Thoracic aorta (tissue), 2 donors: Measurements from ENCODE around the gene CCDC71L. TPM values are rescaled to one million over a fixed set of nuclear protein-coding genes. Genes with fewer than 3 reads are reported as not detected.

Experiments
- ATAC-seq: fragments of 150-250 bp; one replicate; pipeline ENCODE4 v1.8.0; 2017; ENCODE audit warnings: low read depth; ENCODE audit not compliant: insufficient number of reproducible peaks, low FRiP score
- DNase-seq: peaks from one replicate; pipeline ENCODE4 v3.0.0-alpha.2; 2020; ENCODE audit warnings: low spot score
- H3K27ac ChIP-seq, 2 donors: fragments of 200-600 bp; sonication (generic); 1 replicate in 1 of 2; 2 replicates in 1 of 2; pipeline ENCODE4 v1.5.1; 2016; ENCODE audit warnings: mild to moderate bottlenecking in 2 of 2, moderate library complexity in 2 of 2
- H3K27me3 ChIP-seq: fragments of 200-600 bp; sonication (generic); replicated peaks from 2 replicates; pipeline ENCODE4 v1.6.0; 2016; ENCODE audit warnings: mild to moderate bottlenecking; ENCODE audit not compliant: insufficient read depth
- H3K36me3 ChIP-seq: fragments of 200-600 bp; sonication (generic); one replicate; pipeline ENCODE4 v1.5.1; 2016
- H3K4me1 ChIP-seq, 2 donors: fragments of 200-600 bp; sonication (generic); 1 replicate in 1 of 2; 2 replicates in 1 of 2; pipeline versions ENCODE4 v1.5.1 to v1.6.0; 2016; ENCODE audit warnings: low read depth in 2 of 2, mild to moderate bottlenecking in 1 of 2; ENCODE audit not compliant: control insufficient read depth in 1 of 2
- H3K4me3 ChIP-seq: fragments of 200-600 bp; sonication (generic); 2 replicates; pipeline ENCODE4 v1.5.1; 2016; ENCODE audit warnings: mild to moderate bottlenecking
- H3K9me3 ChIP-seq: fragments of 200-600 bp; sonication (generic); 2 replicates; pipeline ENCODE4 v1.5.1; 2016
- CTCF ChIP-seq: fragments of 200-600 bp; sonication (generic); IDR thresholded peaks from one replicate; pipeline ENCODE4 v1.5.1; 2019; ENCODE audit warnings: antibody characterized with exemption
- total RNA-seq, 2 donors: library from RNA; depleted of rRNA; stranded (reverse); fragments of >200 nt; gene quantifications; one replicate each; pipeline versions ENCODE4 v1.1.0 to v1.2.3, GENCODE V29; 2016

Gene CCDC71L
- total RNA-seq, 2 donors from 2014 or later: 57.9 to 101 TPM

DNA sequence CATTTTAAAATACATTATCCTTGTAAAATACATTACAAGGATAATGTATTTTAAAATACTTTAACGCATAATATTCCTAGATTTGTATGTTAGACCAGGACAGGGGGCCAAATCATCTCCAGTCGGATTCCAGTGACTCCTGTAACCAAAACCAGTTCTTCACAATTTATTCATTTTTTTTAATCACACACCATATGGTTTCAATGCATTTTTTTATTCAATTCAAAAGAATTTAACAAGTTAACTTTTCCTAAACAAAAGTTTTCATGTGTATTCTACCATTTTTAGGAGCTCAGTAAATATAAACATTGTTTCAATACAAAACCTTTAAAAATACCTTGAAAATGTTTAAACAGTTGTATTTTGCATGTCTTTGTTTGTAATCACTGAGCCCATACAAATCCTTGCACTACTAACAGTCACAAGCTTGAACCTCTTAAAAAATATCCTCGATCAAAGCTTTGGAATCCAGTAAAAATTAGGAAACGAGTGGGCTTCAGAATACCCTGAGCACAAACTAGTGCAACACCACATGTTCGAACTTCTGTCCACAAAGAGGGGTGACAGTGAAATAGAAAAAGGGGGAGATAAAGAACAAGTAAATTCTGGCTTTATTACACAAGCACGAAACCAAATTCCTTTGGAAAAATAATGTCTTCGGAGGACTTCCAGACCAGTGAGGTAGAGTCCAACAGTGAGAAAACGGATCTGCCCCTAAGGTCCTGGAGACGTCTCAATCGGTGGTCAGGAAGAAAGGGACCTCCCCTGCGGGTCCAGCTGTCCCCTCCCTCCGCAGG, 1.6 kb downstream of the CCDC71L start:
- no peak for DNase-seq
- Histone ChIP-seq H3K27ac (peak overlapping the region; percentile 88 to 96), H3K27me3 (no peaks in the 10 kb centered on the region), H3K4me1 (peaks cover 22 to 35% of the 10 kb centered on the region in 2 donors), H3K9me3 (no peaks in the 10 kb centered on the region), H3K36me3 (no peaks in the 10 kb centered on the region), H3K4me3 (peak overlapping the region; percentile 89)
- no peak for TF ChIP-seq CTCF
- ATAC-seq: no peak

- Histone ChIP-seq H3K4me3 (peak overlapping the region; percentile 89), H3K27ac (peak overlapping the region in 1 of 2 donors; percentile 96), H3K27me3 (no peaks in the 10 kb centered on the region), H3K9me3 (no peaks in the 10 kb centered on the region), H3K4me1 (peaks cover 22 to 35% of the 10 kb centered on the region in 2 donors), H3K36me3 (no peaks in the 10 kb centered on the region)
- ATAC-seq: no peak
- no peak for DNase-seq
- no peak for TF ChIP-seq CTCF
Observed at GRCh38 chr7:106658316-106659165, 2.4 kb downstream of the CCDC71L start.

DNA sequence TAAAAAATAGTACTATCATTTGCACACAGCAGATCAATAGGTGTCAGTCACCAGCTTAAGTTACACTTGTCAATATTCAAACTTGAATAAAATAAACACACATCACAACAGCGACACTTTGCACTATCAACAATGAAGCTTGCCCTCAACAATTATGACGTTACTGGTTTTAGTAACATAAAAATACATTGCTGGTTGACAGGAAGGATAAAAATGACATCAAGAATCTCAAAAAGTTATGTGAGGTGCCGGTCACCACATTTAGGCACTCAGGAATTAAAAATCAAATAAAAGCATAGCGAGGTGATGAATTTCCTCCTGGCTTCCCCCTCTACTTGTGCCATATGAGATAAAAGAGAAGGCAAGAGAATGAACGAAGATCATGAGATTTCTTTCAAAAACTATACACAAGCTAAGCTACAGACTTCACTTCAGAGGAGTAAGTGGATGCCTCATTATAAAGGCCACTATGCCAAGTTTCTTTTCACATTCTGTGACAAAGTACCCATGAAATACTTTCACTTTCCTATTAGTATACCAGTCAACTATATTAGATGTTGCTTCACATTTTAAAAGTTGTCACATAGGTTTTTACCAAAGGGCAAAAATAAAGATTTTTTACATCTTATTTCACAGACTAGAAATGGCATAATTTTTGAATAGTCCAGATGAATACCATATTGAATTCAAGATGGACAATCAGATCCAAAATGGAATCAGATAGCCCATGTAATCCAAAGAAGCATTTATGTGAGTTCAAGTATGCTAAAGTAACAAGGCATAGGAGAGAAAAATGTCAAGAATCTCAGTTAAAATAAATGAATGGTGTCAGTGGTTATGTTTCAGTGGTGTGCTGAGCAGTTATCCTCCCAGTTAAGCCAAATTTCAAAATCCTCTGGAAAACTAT, 3.6 kb downstream of the CCDC71L start:
- Histone ChIP-seq H3K4me3 (peak overlapping the region; percentile 89), H3K9me3 (no peaks in the 10 kb centered on the region), H3K4me1 (peaks cover 22 to 35% of the 10 kb centered on the region in 2 donors), H3K27me3 (no peaks in the 10 kb centered on the region), H3K36me3 (no peaks in the 10 kb centered on the region), H3K27ac (no peak overlapping the region)
- DNase-seq (no peak), ATAC-seq (no peak)
- TF ChIP-seq CTCF: no peak

DNA sequence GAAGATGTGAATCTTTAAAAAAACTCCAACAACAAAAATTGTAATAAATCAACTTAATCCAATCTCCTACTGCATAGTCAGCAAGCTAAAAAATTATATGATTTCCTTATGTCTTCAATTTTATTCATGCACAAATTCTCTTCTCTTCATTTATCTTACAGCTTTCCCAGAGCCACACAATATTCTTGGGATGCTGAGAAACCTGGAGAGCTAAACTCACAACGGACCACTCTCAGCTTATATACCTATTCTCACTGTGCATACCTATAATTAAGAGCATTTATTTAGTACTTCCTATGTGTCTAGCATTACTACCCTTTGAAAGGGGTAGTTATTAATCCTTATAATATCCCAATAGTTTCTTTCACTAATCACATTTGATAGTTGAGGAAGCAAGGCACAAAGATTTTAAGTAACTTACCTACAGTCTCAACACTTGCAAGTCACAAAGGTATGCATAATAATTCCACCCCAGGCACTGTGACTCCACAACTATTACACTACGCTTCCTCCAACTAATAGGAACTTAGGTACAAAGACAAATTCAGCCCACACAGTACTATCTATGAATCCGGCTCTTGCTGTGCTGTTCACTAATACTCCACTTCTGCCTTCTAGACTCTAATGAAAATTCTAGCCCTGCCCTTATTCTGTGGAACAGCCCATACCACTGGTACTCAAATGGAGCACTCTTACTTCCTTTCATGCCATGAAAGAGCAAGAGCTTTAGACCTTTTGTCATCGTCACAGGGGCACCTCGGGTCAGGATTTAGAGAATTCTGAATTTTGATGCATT, 5.1 kb downstream of the CCDC71L start:
- TF ChIP-seq CTCF: no peak
- DNase-seq (no peak), ATAC-seq (no peak)
- Histone ChIP-seq H3K9me3 (no peaks in the 10 kb centered on the region), H3K4me1 (peaks cover 22 to 35% of the 10 kb centered on the region in 2 donors), H3K27me3 (no peaks in the 10 kb centered on the region), H3K27ac (no peak overlapping the region), H3K36me3 (no peaks in the 10 kb centered on the region), H3K4me3 (no peak overlapping the region)
